ENCODE measurements around the gene ADCK1. TPM values are rescaled to one million over a fixed set of nuclear protein-coding genes. Genes with fewer than 3 reads are reported as not detected.

Gene ADCK1
- total RNA-seq, 2 experiments from 2014 or later, result 7.1 to 8.7 TPM

- Mint-ChIP-seq H3K4me3 (no peak overlapping the region), H3K36me3 (ENCODE audit: low read depth) (peaks cover 77% of the 10 kb centered on the region), H3K27ac (no peak overlapping the region), H3K27me3 (no peaks in the 10 kb centered on the region), H3K4me1 (ENCODE audit: low read depth) (no peaks in the 10 kb centered on the region), H3K9me3 (no peaks in the 10 kb centered on the region)
- Histone ChIP-seq H3K9me3 (ENCODE audit: control insufficient read depth in 1 of 2, insufficient read depth in 1 of 2, low read length in 2 of 2) (peaks cover 0 to 6% of the 10 kb centered on the region in 2 experiments), H3K27me3 (ENCODE audit: control insufficient read depth in 1 of 2, insufficient read depth in 2 of 2, low read length in 2 of 2) (no peaks in the 10 kb centered on the region), H3K4me1 (ENCODE audit: insufficient read depth, low read length) (no peaks in the 10 kb centered on the region), H3K27ac (ENCODE audit: low read depth in 1 of 2, low read length in 2 of 2) (no peak overlapping the region), H3K36me3 (ENCODE audit: insufficient read depth, low read length) (peaks cover 4% of the 10 kb centered on the region), H3K4me3 (ENCODE audit: low read length) (no peak overlapping the region)
- no peak for DNase-seq
- CTCF ChIA-PET, result no interaction called here
- POLR2A ChIA-PET, result no interaction called here
- ATAC-seq (ENCODE audit: poor library complexity), result no peak
- no peak for TF ChIP-seq CTCF (IDR thresholded peaks at IDR 0.05)
- intact Hi-C loops (cut with DNase I, micrococcal nuclease), result no loop called here
Observed at GRCh38 chr14:77926942-77927341, 127.0 kb downstream of the ADCK1 start.

GRCh38 chr14:77931441-77931840, 131.5 kb downstream of the ADCK1 start:
- ChIA-PET POLR2A (no interaction called here), CTCF (no interaction called here)
- Histone ChIP-seq H3K4me1 (ENCODE audit: insufficient read depth, low read length) (no peaks in the 10 kb centered on the region), H3K4me3 (ENCODE audit: low read length) (no peak overlapping the region), H3K27ac (ENCODE audit: low read depth in 1 of 2, low read length in 2 of 2) (no peak overlapping the region), H3K27me3 (ENCODE audit: control insufficient read depth in 1 of 2, insufficient read depth in 2 of 2, low read length in 2 of 2) (no peaks in the 10 kb centered on the region), H3K9me3 (ENCODE audit: control insufficient read depth in 1 of 2, insufficient read depth in 1 of 2, low read length in 2 of 2) (peaks cover 0 to 22% of the 10 kb centered on the region in 2 experiments), H3K36me3 (ENCODE audit: insufficient read depth, low read length) (peaks cover 14% of the 10 kb centered on the region)
- Mint-ChIP-seq H3K4me1 (ENCODE audit: low read depth) (no peaks in the 10 kb centered on the region), H3K27me3 (no peaks in the 10 kb centered on the region), H3K9me3 (peaks cover 12% of the 10 kb centered on the region), H3K36me3 (ENCODE audit: low read depth) (peaks cover 89% of the 10 kb centered on the region), H3K27ac (no peak overlapping the region), H3K4me3 (no peak overlapping the region)
- ATAC-seq (ENCODE audit: poor library complexity), result no peak
- TF ChIP-seq CTCF (IDR thresholded peaks at IDR 0.05), result no peak
- intact Hi-C loops (cut with DNase I, micrococcal nuclease), result no loop called here
- no peak for DNase-seq

- no peaks in the 10 kb centered on the region for H3K27me3 Mint-ChIP-seq
- Histone ChIP-seq H3K27me3 (ENCODE audit: control insufficient read depth in 1 of 2, insufficient read depth in 2 of 2, low read length in 2 of 2) (no peaks in the 10 kb centered on the region), H3K4me1 (ENCODE audit: insufficient read depth, low read length) (no peaks in the 10 kb centered on the region), H3K9me3 (ENCODE audit: control insufficient read depth in 1 of 2, insufficient read depth in 1 of 2, low read length in 2 of 2) (peaks cover 0 to 39% of the 10 kb centered on the region in 2 experiments), H3K4me3 (ENCODE audit: low read length) (no peak overlapping the region), H3K27ac (ENCODE audit: low read depth in 1 of 2, low read length in 2 of 2) (no peak overlapping the region), H3K36me3 (ENCODE audit: insufficient read depth, low read length) (peaks cover 14% of the 10 kb centered on the region)
- ATAC-seq (ENCODE audit: poor library complexity) (no peak), DNase-seq (no peak)
- intact Hi-C loops (cut with DNase I, micrococcal nuclease), result no loop called here
- H3K27ac Mint-ChIP-seq, result no peak overlapping the region
- H3K9me3 Mint-ChIP-seq, result peaks cover 13% of the 10 kb centered on the region
- H3K36me3 Mint-ChIP-seq (ENCODE audit: low read depth), result peaks cover 75% of the 10 kb centered on the region
- TF ChIP-seq CTCF (IDR thresholded peaks at IDR 0.05), result no peak
- ChIA-PET POLR2A (no interaction called here), CTCF (no interaction called here)
- H3K4me3 Mint-ChIP-seq, result no peak overlapping the region
- H3K4me1 Mint-ChIP-seq (ENCODE audit: low read depth), result no peaks in the 10 kb centered on the region
Observed at GRCh38 chr14:77936138-77936639, 136.3 kb downstream of the ADCK1 start.
